Coronary artery (tissue), 2 donors: ENCODE measurements around the gene SMC2.

Experiments used
- DNase-seq: peaks from one replicate; pipeline ENCODE4 v3.0.0-alpha.2; 2017; ENCODE audit warnings: low spot score
- H3K27ac ChIP-seq, 2 donors: fragments of 200-600 bp; sonication (generic); one replicate each; pipeline ENCODE4 v1.5.1; 2016 to 2019
- H3K4me3 ChIP-seq: fragments of 200-600 bp; sonication (generic); 2 replicates; pipeline ENCODE4 v1.5.1; 2016; ENCODE audit warnings: mild to moderate bottlenecking, moderate library complexity
- CTCF ChIP-seq: fragments of 200-600 bp; sonication (generic); IDR thresholded peaks from one replicate; pipeline ENCODE4 v1.5.1; 2019; ENCODE audit warnings: antibody characterized with exemption

SMC2 gene

GRCh38 chr9:104177676-104178075, 83.6 kb downstream of the SMC2 start:
- no peak for DNase-seq
- no peak for TF ChIP-seq CTCF
- no peak overlapping the region for H3K27ac ChIP-seq
- no peak overlapping the region for H3K4me3 ChIP-seq
